HG03108 (cell line): ENCODE measurements around the gene ZNF416.

Experiments
- ATAC-seq: cut with Tn5 transposase; IDR thresholded peaks from one replicate; pipeline ENCODE4 v1.9.1; 2021; ENCODE audit warnings: moderate library complexity; ENCODE audit not compliant: unreplicated experiment

The ZNF416 gene

GRCh38 chr19:57559404-57560025, 19.2 kb downstream of the ZNF416 start, which contains the start of gene ZNF550:
Gene ZNF550, minus strand, starts transcription at chr19:57559863. Its CDS starts 181 bp downstream, at chr19:57559682.
- ATAC-seq = peak; percentile 95

- ATAC-seq = no peak
Observed at GRCh38 chr19:57559008-57559403, 19.7 kb downstream of the ZNF416 start.

GRCh38 chr19:57558525-57558924, 20.2 kb downstream of the ZNF416 start:
- no peak for ATAC-seq

- ATAC-seq = no peak
Observed at GRCh38 chr19:57557659-57558058, 21.1 kb downstream of the ZNF416 start.

- ATAC-seq = no peak
Observed at GRCh38 chr19:57552432-57552831, 26.3 kb downstream of the ZNF416 start.

GRCh38 chr19:57546513-57546912, 32.2 kb downstream of the ZNF416 start:
- no peak for ATAC-seq

GRCh38 chr19:57537953-57538547, 40.7 kb downstream of the ZNF416 start:
- no peak for ATAC-seq

- ATAC-seq = peak; percentile 98
Observed at GRCh38 chr19:57527136-57527881, 51.4 kb downstream of the ZNF416 start, which contains the start of gene ZNF549. Gene ZNF549, plus strand, starts transcription at chr19:57527356. Its CDS starts 218 bp downstream, at chr19:57527574.
